DMS114 treated with DMSO at 0.1 percent for 48 hours (cell line): ENCODE measurements around the gene OR51Q1.

Source experiments
- DNase-seq: peaks from one replicate; lab custom pipeline; 2025; ENCODE audit not compliant: unreplicated experiment; lab: John Stamatoyannopoulos, UW

Gene OR51Q1

DNA sequence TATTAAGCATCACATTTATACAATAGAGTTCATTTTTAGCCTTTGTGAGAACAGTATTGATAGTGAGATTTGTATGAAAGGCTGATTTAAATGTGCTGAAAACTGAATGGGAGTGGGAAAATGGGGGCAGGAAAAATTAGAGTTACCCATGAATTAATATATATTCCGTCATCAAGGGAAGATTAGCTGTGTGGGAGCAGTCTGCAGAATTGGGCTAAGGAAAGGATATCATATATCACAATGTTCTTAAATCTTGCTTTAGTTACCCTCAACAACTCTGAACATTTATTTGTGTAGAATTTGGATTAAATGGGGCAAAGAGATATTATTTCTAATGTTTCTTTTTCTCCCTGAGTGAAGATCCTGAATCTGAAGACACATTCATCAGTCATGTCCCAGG lies at the start of gene OR51Q1:
TSS of gene OR51Q1 (plus strand) at position 301 of the 400 bp plus-strand sequence. CDS start at position 391, 90 bp downstream.
- DNase-seq: no peak

DNA sequence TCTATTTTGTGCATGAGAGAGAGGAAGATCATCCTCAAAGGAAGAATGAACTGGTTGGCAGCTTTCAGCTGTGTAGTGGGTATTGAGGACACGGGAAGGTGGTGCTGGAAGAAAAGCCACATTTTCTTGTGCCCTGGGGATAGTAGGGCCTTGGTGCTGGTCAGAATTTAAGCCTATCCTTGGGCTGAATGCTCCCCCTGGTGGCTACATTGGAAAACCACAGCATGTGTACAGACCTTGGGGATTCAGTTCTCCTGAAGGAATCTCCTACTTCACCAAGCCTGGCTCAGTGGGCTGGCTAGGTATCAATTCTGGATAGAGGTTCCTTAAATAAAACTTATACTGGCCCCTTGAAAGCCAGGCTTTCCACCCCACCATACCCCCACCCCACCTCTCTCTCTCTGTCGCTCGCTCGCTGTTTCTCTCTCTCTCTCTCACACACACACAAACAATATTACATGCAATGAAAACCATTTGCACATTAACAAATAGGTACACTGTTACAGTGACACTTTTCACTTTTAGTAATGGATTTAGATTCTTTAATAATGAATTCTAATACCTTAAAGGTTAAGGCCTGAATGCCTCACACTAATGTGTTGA lies 41.1 kb upstream of the OR51Q1 start:
- peak; percentile 8 for DNase-seq

GRCh38 chr11:5383576-5383975 lies 38.3 kb upstream of the OR51Q1 start, which contains the start of gene OR51M1:
Gene OR51M1, plus strand, starts transcription at chr11:5383812. Its CDS starts 5,587 bp downstream, at chr11:5389399.
- no peak for DNase-seq

- DNase-seq: no peak
These were observed 37.6 kb upstream of the OR51Q1 start for GRCh38 chr11:5384335-5384734.

DNA sequence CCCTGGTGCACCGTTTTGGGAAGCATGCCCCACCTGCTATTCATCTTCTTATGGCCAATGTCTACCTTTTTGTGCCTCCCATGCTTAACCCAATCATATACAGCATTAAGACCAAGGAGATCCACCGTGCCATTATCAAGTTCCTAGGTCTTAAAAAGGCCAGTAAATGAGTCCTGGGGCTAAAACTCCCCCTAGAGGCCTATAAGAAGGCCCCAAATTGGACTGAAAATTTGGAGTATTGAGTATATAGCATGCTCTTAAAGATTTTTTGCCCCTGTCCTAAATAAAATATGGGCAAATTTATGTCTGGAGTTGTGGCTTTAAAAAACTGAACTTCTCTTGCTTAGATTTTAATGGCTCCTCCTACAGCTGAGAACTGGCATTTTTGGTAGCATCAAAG lies 31.7 kb upstream of the OR51Q1 start:
- no peak for DNase-seq

- no peak for DNase-seq
These were observed 27.8 kb upstream of the OR51Q1 start for GRCh38 chr11:5394091-5394490.

DNA sequence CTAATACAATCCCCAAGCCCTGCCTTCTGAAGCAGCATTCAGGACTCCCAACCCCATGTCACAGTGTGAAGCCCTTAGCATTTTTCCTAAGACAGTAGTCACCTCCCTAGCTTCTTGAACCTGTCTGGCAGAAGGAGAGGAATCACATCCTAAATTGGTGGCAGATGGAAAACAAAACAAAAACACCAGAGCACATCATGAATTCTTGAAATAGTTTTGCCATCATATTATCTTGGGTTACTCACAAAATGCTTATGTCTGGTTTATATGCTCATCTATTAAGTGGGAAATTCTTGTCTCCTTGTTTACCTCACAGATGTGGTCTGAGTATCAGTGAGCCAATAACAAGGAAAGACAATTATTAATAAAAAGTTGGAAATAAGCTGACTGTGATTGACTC lies 23.0 kb upstream of the OR51Q1 start:
- DNase-seq: no peak

- DNase-seq: no peak
These were observed 16.7 kb upstream of the OR51Q1 start for GRCh38 chr11:5405173-5405572.

DNA sequence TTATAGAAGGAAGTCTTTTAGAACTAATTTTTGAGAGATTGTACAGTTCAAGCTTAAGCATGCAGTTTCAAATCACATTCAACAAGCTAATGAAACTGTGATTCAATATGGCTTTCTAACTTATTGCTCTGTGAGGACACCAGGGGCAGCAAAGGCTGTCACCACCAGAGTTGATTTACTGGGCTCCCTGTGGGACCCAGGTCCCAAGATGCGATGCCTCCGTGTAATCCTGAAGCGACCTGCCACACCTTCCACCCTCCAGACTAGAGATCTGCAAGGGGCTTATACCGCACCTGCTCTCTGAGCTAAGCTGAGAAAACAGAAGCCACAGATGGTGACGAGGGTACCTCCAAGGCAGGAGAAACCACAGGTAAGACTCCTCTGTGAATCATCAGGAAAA lies 918 bp upstream of the OR51Q1 start:
- DNase-seq: no peak

- no peak for DNase-seq
These were observed 1.2 kb downstream of the OR51Q1 start for GRCh38 chr11:5423131-5423530.

- no peak for DNase-seq
These were observed 19.5 kb downstream of the OR51Q1 start, which contains the start of gene OR51I1 for GRCh38 chr11:5441414-5441813. Gene OR51I1, minus strand, starts transcription at chr11:5441514. Its CDS starts 0 bp downstream, at chr11:5441514.

DNA sequence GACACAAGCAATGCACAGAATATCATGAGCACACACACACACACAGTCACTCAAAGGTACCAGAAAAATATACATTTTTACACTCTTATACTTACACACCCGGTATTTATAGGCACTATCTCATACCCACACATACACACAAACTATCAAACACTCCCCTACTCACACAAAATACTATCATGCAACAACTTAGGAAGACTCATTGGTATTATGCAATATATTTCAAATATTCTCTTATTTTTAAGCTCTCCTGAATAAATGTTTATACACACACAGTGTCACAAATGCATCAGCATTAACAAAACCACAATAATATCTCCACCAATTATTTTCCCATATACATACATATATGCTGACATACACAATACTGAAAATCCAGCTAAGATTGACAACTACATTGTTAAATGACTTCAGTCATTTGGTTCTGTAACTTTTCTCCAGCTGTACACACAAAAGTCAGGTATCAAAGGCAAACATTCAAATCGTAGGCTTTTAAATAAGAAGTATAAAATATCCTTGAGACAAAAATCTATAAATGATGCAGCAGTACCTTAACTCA lies 22.0 kb downstream of the OR51Q1 start:
- DNase-seq: no peak

DNA sequence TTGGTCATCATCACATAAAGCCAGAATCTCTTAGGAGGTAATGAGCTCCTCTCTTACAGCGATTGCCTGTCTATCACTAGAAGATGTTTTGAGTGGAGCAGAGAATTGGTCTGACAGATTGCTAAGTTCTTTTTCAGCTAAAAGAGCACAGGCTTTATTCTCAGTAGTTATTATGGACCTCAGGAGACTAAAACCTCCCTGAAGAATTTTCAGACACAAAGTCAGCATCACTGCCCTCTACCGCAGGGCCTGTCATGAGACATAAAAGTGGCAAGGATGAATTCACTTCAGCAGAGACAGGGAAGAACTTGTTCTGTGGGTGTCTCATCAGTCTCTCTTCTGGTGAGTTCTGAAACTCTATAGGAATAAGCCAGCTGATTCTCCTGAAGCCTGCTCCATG lies 27.1 kb downstream of the OR51Q1 start, which contains the start of gene OR51I2:
TSS of gene OR51I2 (plus strand) at position 301 of the 400 bp plus-strand sequence. CDS start 4,166 bp downstream, outside the sequence.
- no peak for DNase-seq

DNA sequence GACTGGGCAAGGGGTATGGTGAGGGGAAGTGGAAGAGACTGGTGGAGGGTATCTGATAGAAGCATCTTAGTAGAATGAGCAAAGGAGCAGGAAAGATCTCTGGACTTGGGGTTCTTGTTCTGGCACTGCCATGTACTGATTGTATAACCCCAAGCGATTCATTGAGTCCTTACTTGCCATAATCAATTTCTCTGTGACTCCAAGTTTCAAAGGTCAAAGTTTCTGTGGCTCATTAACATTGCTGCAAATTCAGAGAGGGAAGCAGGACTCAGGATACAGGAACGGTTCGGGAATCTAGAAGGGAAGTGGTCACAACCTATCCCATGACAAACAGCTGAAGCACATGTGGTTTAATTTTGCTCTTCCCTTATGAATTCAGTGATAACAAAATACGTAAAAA lies 27.5 kb downstream of the OR51Q1 start:
- no peak for DNase-seq

- DNase-seq: no peak
These were observed 39.2 kb downstream of the OR51Q1 start for GRCh38 chr11:5460983-5461621.

- DNase-seq: no peak
These were observed 45.6 kb downstream of the OR51Q1 start for GRCh38 chr11:5467527-5467926.
